Caco-2 (cell line): ENCODE results near the gene RAB33B. TPM values are rescaled to one million over a fixed set of nuclear protein-coding genes. Genes with fewer than 3 reads are reported as not detected.

Experiments
- BruUV-seq: library from RNA; stranded (reverse); fragments of 400-500 nt; replicated peaks from 2 replicates; lab custom pipeline; 2021; lab: Mats Ljungman, UMichigan
- CTCF ChIA-PET: fragments of 300-600 bp; sonication (Branson Sonifier 250); formaldehyde crosslinking; loops from one replicate; lab custom pipeline; 2022; ENCODE audit warnings: antibody characterized with exemption; lab: Charles Lee
- POLR2A ChIA-PET: fragments of 300-600 bp; sonication (Branson Sonifier 250); formaldehyde crosslinking; loops from one replicate; lab custom pipeline; 2022; ENCODE audit warnings: antibody characterized with exemption; lab: Charles Lee
- DNase-seq, 2 experiments: peaks; one replicate each; pipeline versions ENCODE4 v3.0.0 to v3.0.0-alpha.2; 2020 to 2022
- H3K27me3 ChIP-seq: replicated peaks from 2 replicates; pipeline ENCODE4 v1.6.0; 2011; ENCODE audit warnings: low read length; ENCODE audit not compliant: control insufficient read depth, insufficient read depth
- H3K36me3 ChIP-seq: 2 replicates; pipeline ENCODE4 v1.5.1; 2011; ENCODE audit warnings: low read length; ENCODE audit not compliant: control insufficient read depth, insufficient read depth
- H3K4me1 ChIP-seq: fragments of 250-450 bp; sonication (Bioruptor Pico); 2 replicates; pipeline ENCODE4 v1.5.1; 2020; ENCODE audit warnings: mild to moderate bottlenecking
- H3K4me3 ChIP-seq: 2 replicates; pipeline ENCODE4 v1.5.1; 2011; ENCODE audit warnings: low read depth, mild to moderate bottlenecking, control low read depth, low read length
- H3K9me3 ChIP-seq: fragments of 250-450 bp; sonication (Bioruptor Pico); 2 replicates; pipeline ENCODE4 v1.5.1; 2020; ENCODE audit warnings: mild to moderate bottlenecking, moderate library complexity
- H3K27ac Mint-ChIP-seq: one replicate; pipeline ENCODE4 v1.8.0; 2022; ENCODE audit warnings: mixed read lengths; ENCODE audit not compliant: unreplicated experiment
- H3K27me3 Mint-ChIP-seq: one replicate; pipeline ENCODE4 v1.8.0; 2022; ENCODE audit warnings: mixed read lengths; ENCODE audit not compliant: insufficient read depth, unreplicated experiment
- H3K36me3 Mint-ChIP-seq: one replicate; pipeline ENCODE4 v1.8.0; 2022; ENCODE audit warnings: mild to moderate bottlenecking, mixed read lengths; ENCODE audit not compliant: insufficient read depth, unreplicated experiment
- H3K4me1 Mint-ChIP-seq: one replicate; pipeline ENCODE4 v1.8.0; 2022; ENCODE audit warnings: low read depth, mixed read lengths; ENCODE audit not compliant: unreplicated experiment
- H3K4me3 Mint-ChIP-seq: one replicate; pipeline ENCODE4 v1.8.0; 2022; ENCODE audit warnings: mild to moderate bottlenecking, moderate library complexity, mixed read lengths; ENCODE audit not compliant: unreplicated experiment
- H3K9me3 Mint-ChIP-seq: one replicate; pipeline ENCODE4 v1.8.0; 2022; ENCODE audit warnings: mixed read lengths; ENCODE audit not compliant: unreplicated experiment
- intact Hi-C: fragments of 100-400 bp; cut with micrococcal nuclease; formaldehyde crosslinking; loops from one replicate; pipeline ENCODE4 v1.10.0; 2022; ENCODE audit not compliant: unreplicated experiment
- total RNA-seq: library from RNA; stranded (reverse); gene quantifications from 2 replicates; pipeline ENCODE4 v1.2.3, GENCODE V29; 2022
- TF ChIP-seq, protein P1 (sequence below), 2 experiments: fragments of 200-600 bp in 1 of 2; IDR thresholded peaks; 1 replicate in 1 of 2; 2 replicates in 1 of 2; pipeline versions ENCODE4 v1.5.1 to v1.8.0; 2011 to 2022; ENCODE audit warnings: antibody characterized with exemption in 1 of 2, control low read depth in 1 of 2, inconsistent platforms in 1 of 2, low read depth in 1 of 2, low read length in 1 of 2, mild to moderate bottlenecking in 1 of 2, moderate library complexity in 1 of 2; ENCODE audit not compliant: insufficient read depth in 1 of 2, severe bottlenecking in 1 of 2, unreplicated experiment in 1 of 2

The RAB33B gene
- total RNA-seq, 1 experiment from 2014 or later: 10.1 TPM

DNA sequence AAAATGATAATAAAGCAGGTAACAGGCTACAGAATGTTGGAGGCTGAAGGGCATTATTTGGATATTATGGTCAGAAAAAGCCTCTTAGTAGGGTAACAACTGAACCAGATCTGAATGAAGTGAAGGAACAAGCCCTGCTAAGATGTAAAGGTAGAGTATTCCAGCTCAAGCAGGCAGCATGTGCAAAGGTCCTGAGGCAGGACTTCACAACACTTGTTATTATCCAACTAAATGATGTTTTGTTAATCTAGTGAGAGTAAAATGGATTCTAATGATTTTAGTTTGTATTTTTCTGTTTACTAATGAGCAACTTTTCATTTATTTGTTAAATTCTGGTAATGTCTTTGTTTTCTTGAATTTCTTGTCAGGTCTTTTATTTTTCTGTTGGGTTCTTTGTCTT is 35.7 kb downstream of the RAB33B start:
- no peak for DNase-seq
- Histone ChIP-seq H3K9me3 (no peaks in the 10 kb centered on the region), H3K27me3 (no peaks in the 10 kb centered on the region), H3K4me1 (no peaks in the 10 kb centered on the region), H3K4me3 (no peak overlapping the region), H3K36me3 (no peaks in the 10 kb centered on the region)
- Mint-ChIP-seq H3K27ac (no peak overlapping the region), H3K9me3 (peaks cover 7% of the 10 kb centered on the region), H3K4me1 (peaks cover 11% of the 10 kb centered on the region), H3K4me3 (no peak overlapping the region), H3K27me3 (no peaks in the 10 kb centered on the region), H3K36me3 (peaks cover 7% of the 10 kb centered on the region)
- BruUV-seq: no TSS peak
- TF ChIP-seq, protein P1, sequence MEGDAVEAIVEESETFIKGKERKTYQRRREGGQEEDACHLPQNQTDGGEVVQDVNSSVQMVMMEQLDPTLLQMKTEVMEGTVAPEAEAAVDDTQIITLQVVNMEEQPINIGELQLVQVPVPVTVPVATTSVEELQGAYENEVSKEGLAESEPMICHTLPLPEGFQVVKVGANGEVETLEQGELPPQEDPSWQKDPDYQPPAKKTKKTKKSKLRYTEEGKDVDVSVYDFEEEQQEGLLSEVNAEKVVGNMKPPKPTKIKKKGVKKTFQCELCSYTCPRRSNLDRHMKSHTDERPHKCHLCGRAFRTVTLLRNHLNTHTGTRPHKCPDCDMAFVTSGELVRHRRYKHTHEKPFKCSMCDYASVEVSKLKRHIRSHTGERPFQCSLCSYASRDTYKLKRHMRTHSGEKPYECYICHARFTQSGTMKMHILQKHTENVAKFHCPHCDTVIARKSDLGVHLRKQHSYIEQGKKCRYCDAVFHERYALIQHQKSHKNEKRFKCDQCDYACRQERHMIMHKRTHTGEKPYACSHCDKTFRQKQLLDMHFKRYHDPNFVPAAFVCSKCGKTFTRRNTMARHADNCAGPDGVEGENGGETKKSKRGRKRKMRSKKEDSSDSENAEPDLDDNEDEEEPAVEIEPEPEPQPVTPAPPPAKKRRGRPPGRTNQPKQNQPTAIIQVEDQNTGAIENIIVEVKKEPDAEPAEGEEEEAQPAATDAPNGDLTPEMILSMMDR (IDR thresholded peaks at IDR 0.05; ENCODE audit: insufficient read depth in 1 of 2, low read depth in 1 of 2, low read length in 1 of 2, severe bottlenecking in 1 of 2, unreplicated experiment in 1 of 2): no peak
- intact Hi-C loops: no loop called here
- ChIA-PET CTCF (no interaction called here), POLR2A (no interaction called here)

DNA sequence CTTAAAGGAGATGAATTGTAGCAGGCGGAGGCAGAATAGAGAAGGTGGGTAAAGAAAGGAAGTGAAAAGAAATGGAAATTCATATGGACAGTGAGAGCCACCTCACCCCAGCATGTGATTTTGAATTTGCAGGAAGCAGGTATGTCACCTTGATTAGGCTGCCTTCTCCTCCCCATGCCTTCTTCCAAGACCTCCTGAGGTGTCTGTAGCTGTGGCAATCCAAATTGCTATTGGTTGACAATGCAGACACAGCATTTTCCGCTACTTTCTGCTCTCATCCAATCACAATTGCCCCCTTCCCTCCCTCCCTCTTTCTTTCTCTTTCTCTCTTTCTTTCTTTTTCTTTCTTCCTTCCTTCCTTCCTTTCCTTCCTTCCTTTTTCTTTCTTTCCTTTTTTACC is 38.5 kb downstream of the RAB33B start:
- no peaks in the 10 kb centered on the region for H3K36me3 ChIP-seq
- H3K27me3 ChIP-seq: no peaks in the 10 kb centered on the region
- H3K9me3 ChIP-seq: no peaks in the 10 kb centered on the region
- no peak overlapping the region for H3K4me3 ChIP-seq
- BruUV-seq: no TSS peak
- CTCF ChIA-PET: no interaction called here
- Mint-ChIP-seq H3K36me3 (no peaks in the 10 kb centered on the region), H3K27me3 (no peaks in the 10 kb centered on the region), H3K4me1 (no peaks in the 10 kb centered on the region), H3K9me3 (peaks cover 7% of the 10 kb centered on the region), H3K27ac (no peak overlapping the region), H3K4me3 (no peak overlapping the region)
- POLR2A ChIA-PET: no interaction called here
- intact Hi-C loops: no loop called here
- H3K4me1 ChIP-seq: no peaks in the 10 kb centered on the region
- TF ChIP-seq, protein P1 (IDR thresholded peaks at IDR 0.05; ENCODE audit: insufficient read depth in 1 of 2, low read depth in 1 of 2, low read length in 1 of 2, severe bottlenecking in 1 of 2, unreplicated experiment in 1 of 2): no peak
- no peak for DNase-seq

- no peaks in the 10 kb centered on the region for H3K36me3 Mint-ChIP-seq
- DNase-seq: no peak
- no peaks in the 10 kb centered on the region for H3K4me1 Mint-ChIP-seq
- Histone ChIP-seq H3K4me1 (no peaks in the 10 kb centered on the region), H3K4me3 (no peak overlapping the region), H3K27me3 (no peaks in the 10 kb centered on the region), H3K9me3 (no peaks in the 10 kb centered on the region), H3K36me3 (no peaks in the 10 kb centered on the region)
- no TSS peak for BruUV-seq
- CTCF ChIA-PET: no interaction called here
- intact Hi-C loops: no loop called here
- H3K9me3 Mint-ChIP-seq: peaks cover 7% of the 10 kb centered on the region
- POLR2A ChIA-PET: no interaction called here
- H3K27ac Mint-ChIP-seq: no peak overlapping the region
- no peak overlapping the region for H3K4me3 Mint-ChIP-seq
- no peaks in the 10 kb centered on the region for H3K27me3 Mint-ChIP-seq
- TF ChIP-seq, protein P1 (IDR thresholded peaks at IDR 0.05; ENCODE audit: insufficient read depth in 1 of 2, low read depth in 1 of 2, low read length in 1 of 2, severe bottlenecking in 1 of 2, unreplicated experiment in 1 of 2): no peak
Observed at GRCh38 chr4:139493176-139493575, 39.3 kb downstream of the RAB33B start.
